Measurements from ENCODE around the gene GLRB. TPM values are rescaled to one million over a fixed set of nuclear protein-coding genes. Genes with fewer than 3 reads are reported as not detected.

The GLRB gene
- total RNA-seq, 1 experiment from 2014 or later: not detected

DNA sequence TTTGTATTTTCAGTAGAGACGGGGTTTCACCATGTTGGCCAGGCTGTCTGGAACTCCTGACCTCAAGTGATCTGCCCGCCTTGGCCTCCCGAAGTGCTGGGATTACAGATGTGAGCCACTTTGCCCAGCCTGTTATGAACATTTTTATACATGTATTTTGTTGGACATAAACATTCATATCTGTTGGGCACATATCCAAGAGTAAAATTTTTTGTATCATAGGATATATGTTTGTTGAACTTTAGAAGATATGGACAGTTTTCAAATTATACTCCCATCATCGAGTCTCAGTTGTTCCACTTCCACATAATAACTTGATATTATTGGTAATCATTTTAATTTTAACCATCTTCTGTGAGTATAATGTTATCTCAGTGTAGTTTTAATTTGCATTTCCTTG is 23.6 kb downstream of the GLRB start:
- Histone ChIP-seq H2AFZ (ENCODE audit: low read length) (no peak overlapping the region), H3K9ac (ENCODE audit: low read length) (no peak overlapping the region), H3K9me2 (replicated peaks; ENCODE audit: insufficient read depth, low read length) (no peaks in the 10 kb centered on the region), H3K79me2 (ENCODE audit: low read length) (no peaks in the 10 kb centered on the region), H4K20me1 (ENCODE audit: insufficient read depth, low read depth, low read length) (no peaks in the 10 kb centered on the region), H3K27me3 (ENCODE audit: low read length) (no peaks in the 10 kb centered on the region), H3K4me3 (ENCODE audit: low read length) (no peak overlapping the region), H3K4me2 (ENCODE audit: low read depth, low read length, poor library complexity, severe bottlenecking) (no peak overlapping the region), H3K9me3 (ENCODE audit: low read length) (peaks cover 15% of the 10 kb centered on the region), H3K27ac (ENCODE audit: low read length) (no peak overlapping the region), H3K36me3 (ENCODE audit: insufficient read depth, low read length) (no peaks in the 10 kb centered on the region), H3K4me1 (ENCODE audit: low read length) (no peaks in the 10 kb centered on the region)
- DNase-seq: no peak

DNA sequence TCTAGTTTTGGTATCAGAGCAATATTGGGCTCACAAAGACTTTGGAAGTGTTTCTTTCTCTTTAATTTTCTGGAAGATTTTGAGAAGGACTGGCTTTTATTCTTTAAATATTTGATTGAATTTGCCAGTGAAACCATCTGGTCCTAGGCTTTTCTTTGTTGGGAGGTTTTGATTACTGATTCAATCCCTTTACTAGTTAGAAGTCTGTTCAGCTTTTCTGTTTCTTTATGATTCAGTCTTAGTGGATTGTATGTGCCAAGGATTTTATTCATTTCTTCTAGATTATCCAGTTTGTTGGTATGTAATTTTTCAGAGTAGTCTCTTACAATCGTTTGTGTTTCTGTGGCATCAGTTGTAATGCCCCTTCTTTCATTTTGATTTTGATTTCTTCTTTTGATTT is 28.6 kb downstream of the GLRB start:
- Histone ChIP-seq H3K9ac (ENCODE audit: low read length) (no peak overlapping the region), H3K27ac (ENCODE audit: low read length) (no peak overlapping the region), H3K79me2 (ENCODE audit: low read length) (no peaks in the 10 kb centered on the region), H4K20me1 (ENCODE audit: insufficient read depth, low read depth, low read length) (no peaks in the 10 kb centered on the region), H3K27me3 (ENCODE audit: low read length) (no peaks in the 10 kb centered on the region), H3K4me3 (ENCODE audit: low read length) (no peak overlapping the region), H3K9me2 (replicated peaks; ENCODE audit: insufficient read depth, low read length) (no peaks in the 10 kb centered on the region), H3K4me1 (ENCODE audit: low read length) (no peaks in the 10 kb centered on the region), H3K9me3 (ENCODE audit: low read length) (peaks cover 46% of the 10 kb centered on the region), H3K4me2 (ENCODE audit: low read depth, low read length, poor library complexity, severe bottlenecking) (no peak overlapping the region), H3K36me3 (ENCODE audit: insufficient read depth, low read length) (no peaks in the 10 kb centered on the region), H2AFZ (ENCODE audit: low read length) (no peak overlapping the region)
- DNase-seq: no peak

DNA sequence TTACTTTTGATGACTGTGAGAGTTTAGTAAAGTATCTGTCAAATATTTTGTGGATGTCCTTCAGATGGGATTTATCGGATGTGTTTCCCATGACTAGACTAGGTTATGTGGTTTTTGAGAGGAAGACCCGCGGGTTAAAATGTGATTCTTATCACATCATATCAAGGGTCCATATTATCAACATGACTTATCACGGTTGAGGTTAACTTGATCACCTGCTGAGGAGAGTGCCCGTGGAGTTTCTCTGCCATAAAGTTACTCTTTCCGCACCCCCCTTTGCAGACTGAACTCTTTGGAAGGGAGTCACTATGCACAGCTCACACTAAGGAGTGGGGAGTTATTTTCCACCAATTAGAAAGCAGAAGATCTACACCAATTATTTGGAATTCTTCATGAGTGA is 38.7 kb downstream of the GLRB start:
- H3K27ac ChIP-seq (ENCODE audit: low read length): no peak overlapping the region
- H3K79me2 ChIP-seq (ENCODE audit: low read length): no peaks in the 10 kb centered on the region
- no peaks in the 10 kb centered on the region for H3K27me3 ChIP-seq (ENCODE audit: low read length)
- H3K4me3 ChIP-seq (ENCODE audit: low read length): no peak overlapping the region
- no peak overlapping the region for H3K9ac ChIP-seq (ENCODE audit: low read length)
- H4K20me1 ChIP-seq (ENCODE audit: insufficient read depth, low read depth, low read length): no peaks in the 10 kb centered on the region
- DNase-seq: no peak
- peaks cover 43% of the 10 kb centered on the region for H3K9me3 ChIP-seq (ENCODE audit: low read length)
- H2AFZ ChIP-seq (ENCODE audit: low read length): no peak overlapping the region
- no peaks in the 10 kb centered on the region for H3K9me2 ChIP-seq (replicated peaks; ENCODE audit: insufficient read depth, low read length)
- no peaks in the 10 kb centered on the region for H3K4me1 ChIP-seq (ENCODE audit: low read length)
- no peaks in the 10 kb centered on the region for H3K36me3 ChIP-seq (ENCODE audit: insufficient read depth, low read length)
- H3K4me2 ChIP-seq (ENCODE audit: low read depth, low read length, poor library complexity, severe bottlenecking): no peak overlapping the region

DNA sequence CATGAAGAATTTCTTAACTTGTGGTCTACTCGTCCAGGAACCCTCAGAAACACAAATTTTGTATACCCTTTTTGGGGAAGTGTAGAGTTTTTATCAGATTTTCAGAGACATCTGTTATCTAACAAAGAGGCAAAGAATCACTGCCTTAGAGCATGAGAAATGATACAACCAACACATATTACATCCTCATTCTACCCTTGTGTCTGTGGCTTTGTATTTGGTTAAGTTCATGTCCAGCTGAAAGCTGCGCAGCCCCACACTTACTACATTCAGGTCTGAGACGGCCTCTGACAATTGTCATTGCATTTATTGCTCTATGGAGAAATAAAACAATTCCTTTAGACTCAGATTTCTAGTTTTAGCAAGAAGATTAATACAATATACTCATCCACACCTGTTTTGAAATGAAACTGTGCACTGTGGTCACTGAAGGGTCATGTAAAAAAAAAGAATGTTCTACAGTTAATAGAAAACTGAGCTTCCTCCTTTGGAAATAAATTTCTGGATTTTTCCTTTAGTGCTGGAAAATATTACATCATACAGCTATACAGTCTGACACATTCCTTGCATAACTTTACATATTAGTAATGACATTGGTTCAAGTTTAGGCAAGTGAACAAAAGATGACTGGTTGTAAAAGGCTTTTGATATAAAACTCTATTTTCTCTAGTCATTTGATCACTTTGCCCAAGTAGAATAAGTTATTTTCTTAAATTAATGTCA is 39.8 kb downstream of the GLRB start:
- no peak overlapping the region for H3K27ac ChIP-seq (ENCODE audit: low read length)
- H3K9ac ChIP-seq (ENCODE audit: low read length): no peak overlapping the region
- no peak overlapping the region for H2AFZ ChIP-seq (ENCODE audit: low read length)
- H3K27me3 ChIP-seq (ENCODE audit: low read length): no peaks in the 10 kb centered on the region
- no peaks in the 10 kb centered on the region for H3K36me3 ChIP-seq (ENCODE audit: insufficient read depth, low read length)
- no peaks in the 10 kb centered on the region for H3K9me2 ChIP-seq (replicated peaks; ENCODE audit: insufficient read depth, low read length)
- no peak overlapping the region for H3K4me3 ChIP-seq (ENCODE audit: low read length)
- no peaks in the 10 kb centered on the region for H3K79me2 ChIP-seq (ENCODE audit: low read length)
- no peaks in the 10 kb centered on the region for H3K4me1 ChIP-seq (ENCODE audit: low read length)
- H4K20me1 ChIP-seq (ENCODE audit: insufficient read depth, low read depth, low read length): no peaks in the 10 kb centered on the region
- no peak for DNase-seq
- H3K9me3 ChIP-seq (ENCODE audit: low read length): peaks cover 42% of the 10 kb centered on the region
- no peak overlapping the region for H3K4me2 ChIP-seq (ENCODE audit: low read depth, low read length, poor library complexity, severe bottlenecking)

DNA sequence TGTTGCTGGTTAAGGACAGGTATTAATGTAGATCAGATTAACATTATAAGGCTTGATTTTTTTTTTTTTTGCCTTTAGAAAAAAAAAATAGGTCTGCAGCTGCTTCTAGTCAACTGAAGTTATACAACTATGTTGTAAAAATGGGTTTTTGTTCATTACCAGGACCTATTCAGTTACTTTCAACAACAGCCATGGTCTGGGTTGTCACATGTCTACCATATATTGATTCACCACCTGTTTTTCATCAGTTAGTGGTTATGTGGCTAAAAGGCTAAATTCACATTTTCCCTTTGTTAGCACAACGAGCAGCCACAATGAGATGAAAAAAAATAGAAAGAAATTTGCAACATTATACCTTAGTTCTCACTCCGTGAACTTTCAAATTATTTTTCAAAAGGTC is 45.5 kb downstream of the GLRB start:
- Histone ChIP-seq H3K4me2 (ENCODE audit: low read depth, low read length, poor library complexity, severe bottlenecking) (no peak overlapping the region), H3K36me3 (ENCODE audit: insufficient read depth, low read length) (no peaks in the 10 kb centered on the region), H3K27me3 (ENCODE audit: low read length) (no peaks in the 10 kb centered on the region), H3K9ac (ENCODE audit: low read length) (no peak overlapping the region), H4K20me1 (ENCODE audit: insufficient read depth, low read depth, low read length) (no peaks in the 10 kb centered on the region), H3K27ac (ENCODE audit: low read length) (no peak overlapping the region), H3K4me3 (ENCODE audit: low read length) (no peak overlapping the region), H3K9me2 (replicated peaks; ENCODE audit: insufficient read depth, low read length) (no peaks in the 10 kb centered on the region), H3K4me1 (ENCODE audit: low read length) (no peaks in the 10 kb centered on the region), H2AFZ (ENCODE audit: low read length) (no peak overlapping the region), H3K9me3 (ENCODE audit: low read length) (peaks cover 41% of the 10 kb centered on the region), H3K79me2 (ENCODE audit: low read length) (no peaks in the 10 kb centered on the region)
- DNase-seq: no peak

- H3K79me2 ChIP-seq (ENCODE audit: low read length): no peaks in the 10 kb centered on the region
- no peak overlapping the region for H2AFZ ChIP-seq (ENCODE audit: low read length)
- DNase-seq: no peak
- no peaks in the 10 kb centered on the region for H3K9me2 ChIP-seq (replicated peaks; ENCODE audit: insufficient read depth, low read length)
- H3K9me3 ChIP-seq (ENCODE audit: low read length): peaks cover 50% of the 10 kb centered on the region
- H3K27ac ChIP-seq (ENCODE audit: low read length): no peak overlapping the region
- H4K20me1 ChIP-seq (ENCODE audit: insufficient read depth, low read depth, low read length): no peaks in the 10 kb centered on the region
- no peaks in the 10 kb centered on the region for H3K4me1 ChIP-seq (ENCODE audit: low read length)
- no peak overlapping the region for H3K4me3 ChIP-seq (ENCODE audit: low read length)
- no peak overlapping the region for H3K9ac ChIP-seq (ENCODE audit: low read length)
- no peak overlapping the region for H3K4me2 ChIP-seq (ENCODE audit: low read depth, low read length, poor library complexity, severe bottlenecking)
- H3K36me3 ChIP-seq (ENCODE audit: insufficient read depth, low read length): no peaks in the 10 kb centered on the region
- H3K27me3 ChIP-seq (ENCODE audit: low read length): no peaks in the 10 kb centered on the region
Measured at GRCh38 chr4:157127571-157127970, 51.6 kb downstream of the GLRB start.

DNA sequence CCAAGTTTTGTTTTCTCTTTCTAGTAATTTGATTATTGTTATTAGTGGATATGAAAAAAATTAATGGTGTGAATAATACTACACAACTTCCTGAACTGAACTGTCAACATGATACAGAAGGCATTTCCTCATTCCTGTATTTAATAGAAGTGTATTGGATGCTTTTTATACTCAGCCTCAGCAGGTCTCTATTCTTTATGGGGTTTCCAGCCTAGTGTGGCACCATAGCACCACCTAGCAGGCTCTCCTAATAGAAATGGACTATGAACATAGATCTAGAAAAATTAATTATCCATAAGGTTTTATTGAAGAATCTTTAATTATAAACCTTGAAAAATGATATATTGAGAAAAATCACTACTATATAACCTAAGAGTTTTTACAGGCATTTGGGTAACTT is 52.4 kb downstream of the GLRB start:
- Histone ChIP-seq H3K27ac (ENCODE audit: low read length) (no peak overlapping the region), H2AFZ (ENCODE audit: low read length) (no peak overlapping the region), H3K27me3 (ENCODE audit: low read length) (no peaks in the 10 kb centered on the region), H3K79me2 (ENCODE audit: low read length) (no peaks in the 10 kb centered on the region), H3K9ac (ENCODE audit: low read length) (no peak overlapping the region), H3K9me2 (replicated peaks; ENCODE audit: insufficient read depth, low read length) (no peaks in the 10 kb centered on the region), H3K9me3 (ENCODE audit: low read length) (peaks cover 54% of the 10 kb centered on the region), H4K20me1 (ENCODE audit: insufficient read depth, low read depth, low read length) (no peaks in the 10 kb centered on the region), H3K4me1 (ENCODE audit: low read length) (no peaks in the 10 kb centered on the region), H3K36me3 (ENCODE audit: insufficient read depth, low read length) (no peaks in the 10 kb centered on the region), H3K4me2 (ENCODE audit: low read depth, low read length, poor library complexity, severe bottlenecking) (no peak overlapping the region), H3K4me3 (ENCODE audit: low read length) (no peak overlapping the region)
- no peak for DNase-seq

- H3K27ac ChIP-seq (ENCODE audit: low read length): no peak overlapping the region
- DNase-seq: no peak
- no peak overlapping the region for H2AFZ ChIP-seq (ENCODE audit: low read length)
- no peaks in the 10 kb centered on the region for H3K4me1 ChIP-seq (ENCODE audit: low read length)
- no peaks in the 10 kb centered on the region for H3K79me2 ChIP-seq (ENCODE audit: low read length)
- H3K4me3 ChIP-seq (ENCODE audit: low read length): no peak overlapping the region
- no peaks in the 10 kb centered on the region for H3K36me3 ChIP-seq (ENCODE audit: insufficient read depth, low read length)
- no peaks in the 10 kb centered on the region for H3K9me2 ChIP-seq (replicated peaks; ENCODE audit: insufficient read depth, low read length)
- H4K20me1 ChIP-seq (ENCODE audit: insufficient read depth, low read depth, low read length): no peaks in the 10 kb centered on the region
- no peak overlapping the region for H3K4me2 ChIP-seq (ENCODE audit: low read depth, low read length, poor library complexity, severe bottlenecking)
- peaks cover 22% of the 10 kb centered on the region for H3K9me3 ChIP-seq (ENCODE audit: low read length)
- H3K27me3 ChIP-seq (ENCODE audit: low read length): no peaks in the 10 kb centered on the region
- no peak overlapping the region for H3K9ac ChIP-seq (ENCODE audit: low read length)
Measured at GRCh38 chr4:157141976-157142375, 66.0 kb downstream of the GLRB start.

Measured in Karpas-422 (cell line).